Mesendoderm (in vitro differentiated cells): ENCODE measurements around the gene ELOF1.

ENCODE experiments used
- DNase-seq: peaks from one replicate; pipeline ENCODE4 v3.0.0; 2013
- H2AK5ac ChIP-seq: 2 replicates; pipeline ENCODE4 v1.6.1; 2013; ENCODE audit warnings: low read length, inconsistent platforms
- H2BK120ac ChIP-seq: 2 replicates; pipeline ENCODE4 v1.6.1; 2013; ENCODE audit warnings: low read depth, mild to moderate bottlenecking, low read length, moderate library complexity, mixed read lengths
- H2BK15ac ChIP-seq: replicated peaks from 2 replicates; pipeline ENCODE4 v1.6.1; 2013; ENCODE audit warnings: low read depth, mild to moderate bottlenecking, moderate library complexity
- H2BK5ac ChIP-seq: 2 replicates; pipeline ENCODE4 v1.6.1; 2013; ENCODE audit warnings: low read length, inconsistent platforms
- H3K18ac ChIP-seq: 2 replicates; pipeline ENCODE4 v1.6.1; 2013; ENCODE audit warnings: mild to moderate bottlenecking, low read length, mixed read lengths
- H3K23ac ChIP-seq: one replicate; pipeline ENCODE4 v1.6.1; 2013; ENCODE audit warnings: low read length
- H3K27ac ChIP-seq: 2 replicates; pipeline ENCODE4 v1.5.1; 2013; ENCODE audit warnings: low read depth, mild to moderate bottlenecking, inconsistent platforms, low read length, moderate library complexity
- H3K27me3 ChIP-seq: 2 replicates; pipeline ENCODE4 v1.6.1; 2013; ENCODE audit warnings: low read length, control low read depth, mild to moderate bottlenecking, inconsistent platforms; ENCODE audit not compliant: insufficient read depth, poor library complexity
- H3K36me3 ChIP-seq: 2 replicates; pipeline ENCODE4 v1.6.1; 2013; ENCODE audit warnings: low read length, inconsistent platforms; ENCODE audit not compliant: control insufficient read depth, insufficient read depth
- H3K4ac ChIP-seq: one replicate; pipeline ENCODE4 v1.6.1; 2013; ENCODE audit warnings: low read depth, mild to moderate bottlenecking, low read length, moderate library complexity
- H3K4me1 ChIP-seq: 2 replicates; pipeline ENCODE4 v1.6.1; 2013; ENCODE audit warnings: low read depth, low read length, inconsistent platforms; ENCODE audit not compliant: control insufficient read depth
- H3K4me2 ChIP-seq: 2 replicates; pipeline ENCODE4 v1.6.1; 2013; ENCODE audit warnings: low read length
- H3K4me3 ChIP-seq: 2 replicates; pipeline ENCODE4 v1.5.1; 2013; ENCODE audit warnings: mild to moderate bottlenecking, low read length
- H3K56ac ChIP-seq: one replicate; pipeline ENCODE4 v1.6.1; 2013; ENCODE audit warnings: low read length
- H3K79me1 ChIP-seq: 2 replicates; pipeline ENCODE4 v1.6.1; 2013; ENCODE audit warnings: low read length, inconsistent platforms
- H3K79me2 ChIP-seq: 2 replicates; pipeline ENCODE4 v1.6.1; 2013; ENCODE audit warnings: mild to moderate bottlenecking, low read length; ENCODE audit not compliant: control insufficient read depth, insufficient read depth
- H3K9ac ChIP-seq: 2 replicates; pipeline ENCODE4 v1.6.1; 2013; ENCODE audit warnings: low read length, inconsistent platforms
- H4K5ac ChIP-seq: one replicate; pipeline ENCODE4 v1.6.1; 2013; ENCODE audit warnings: low read length
- H4K8ac ChIP-seq: one replicate; pipeline ENCODE4 v1.6.1; 2013; ENCODE audit warnings: low read depth, mild to moderate bottlenecking, control low read depth, low read length, moderate library complexity
- WGBS: extraction: QIAGEN DNeasy Blood & Tissue Kit; methylation state at CpG from one replicate; pipeline ENCODE4 v1.1.7; 2013; ENCODE audit warnings: low lambda C conversion rate, missing lambda C conversion rate; ENCODE audit not compliant: insufficient coverage; ENCODE audit errors: extremely low coverage; 5-methylcytosine and 5-hydroxymethylcytosine counted together

The ELOF1 gene

GRCh38 chr19:11549386-11549953 lies 9.6 kb downstream of the ELOF1 start:
- no peak overlapping the region for H4K8ac ChIP-seq
- H3K36me3 ChIP-seq: no peaks in the 10 kb centered on the region
- no peak overlapping the region for H2AK5ac ChIP-seq
- no peaks in the 10 kb centered on the region for H3K79me2 ChIP-seq
- no peak overlapping the region for H3K9ac ChIP-seq
- no peak overlapping the region for H3K18ac ChIP-seq
- DNase-seq: no peak
- no peak overlapping the region for H3K4me3 ChIP-seq
- no peaks in the 10 kb centered on the region for H3K4me1 ChIP-seq
- H3K79me1 ChIP-seq: no peaks in the 10 kb centered on the region
- no peak overlapping the region for H4K5ac ChIP-seq
- no peak overlapping the region for H3K56ac ChIP-seq
- WGBS: no CpG with 5 or more reads among the region's 24 CpGs
- no peak overlapping the region for H3K4ac ChIP-seq
- no peak overlapping the region for H2BK5ac ChIP-seq
- no peak overlapping the region for H3K4me2 ChIP-seq
- no peak overlapping the region for H2BK15ac ChIP-seq
- H3K27ac ChIP-seq: no peak overlapping the region
- H3K27me3 ChIP-seq: no peaks in the 10 kb centered on the region
- H3K23ac ChIP-seq: no peak overlapping the region
- H2BK120ac ChIP-seq: no peak overlapping the region

GRCh38 chr19:11547929-11548700 lies 10.9 kb downstream of the ELOF1 start:
- Histone ChIP-seq H3K79me2 (no peaks in the 10 kb centered on the region), H3K23ac (no peak overlapping the region), H3K4me1 (no peaks in the 10 kb centered on the region), H2BK15ac (no peak overlapping the region), H3K4me3 (no peak overlapping the region), H3K18ac (no peak overlapping the region), H2BK5ac (no peak overlapping the region), H4K5ac (no peak overlapping the region), H3K4me2 (no peak overlapping the region), H2AK5ac (no peak overlapping the region), H3K56ac (no peak overlapping the region), H2BK120ac (no peak overlapping the region), H3K79me1 (no peaks in the 10 kb centered on the region), H3K4ac (no peak overlapping the region), H3K36me3 (no peaks in the 10 kb centered on the region), H4K8ac (no peak overlapping the region), H3K9ac (no peak overlapping the region), H3K27me3 (no peaks in the 10 kb centered on the region), H3K27ac (no peak overlapping the region)
- no peak for DNase-seq
- WGBS: no CpG with 5 or more reads among the region's 14 CpGs

DNA sequence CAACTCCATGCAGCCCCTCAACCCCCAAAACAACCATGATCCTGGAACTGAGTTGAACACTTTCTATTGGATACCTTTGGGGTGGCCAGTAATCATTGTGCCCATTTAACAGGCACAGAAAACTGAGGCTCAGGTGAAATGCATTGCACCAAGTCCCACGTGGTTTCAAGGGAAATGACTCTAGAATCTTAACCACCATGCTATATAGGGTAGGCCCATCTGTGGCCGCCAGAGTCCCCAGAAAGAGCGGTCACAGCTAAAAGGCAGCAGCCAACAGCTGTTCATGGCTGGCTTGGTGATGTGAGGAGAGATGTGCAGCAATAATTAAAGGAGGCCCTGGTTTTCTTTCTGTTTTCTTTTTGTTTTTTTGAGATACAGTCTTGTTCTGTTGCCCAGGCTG lies 17.8 kb downstream of the ELOF1 start:
- Histone ChIP-seq H3K56ac (no peak overlapping the region), H3K79me2 (no peaks in the 10 kb centered on the region), H3K9ac (no peak overlapping the region), H3K79me1 (peaks cover 1% of the 10 kb centered on the region), H3K4me2 (no peak overlapping the region), H3K27me3 (no peaks in the 10 kb centered on the region), H3K4ac (no peak overlapping the region), H3K36me3 (no peaks in the 10 kb centered on the region), H2BK15ac (no peak overlapping the region), H3K4me3 (no peak overlapping the region), H2BK5ac (no peak overlapping the region), H3K27ac (no peak overlapping the region), H4K5ac (no peak overlapping the region), H3K18ac (no peak overlapping the region), H2BK120ac (no peak overlapping the region), H2AK5ac (no peak overlapping the region), H3K23ac (peak overlapping the region; percentile 6), H4K8ac (no peak overlapping the region), H3K4me1 (peaks cover 9% of the 10 kb centered on the region)
- WGBS: no CpG with 5 or more reads among the region's 3 CpGs
- no peak for DNase-seq

GRCh38 chr19:11540645-11541044 lies 18.4 kb downstream of the ELOF1 start:
- H3K79me1 ChIP-seq: peaks cover 1% of the 10 kb centered on the region
- no peak overlapping the region for H3K23ac ChIP-seq

DNA sequence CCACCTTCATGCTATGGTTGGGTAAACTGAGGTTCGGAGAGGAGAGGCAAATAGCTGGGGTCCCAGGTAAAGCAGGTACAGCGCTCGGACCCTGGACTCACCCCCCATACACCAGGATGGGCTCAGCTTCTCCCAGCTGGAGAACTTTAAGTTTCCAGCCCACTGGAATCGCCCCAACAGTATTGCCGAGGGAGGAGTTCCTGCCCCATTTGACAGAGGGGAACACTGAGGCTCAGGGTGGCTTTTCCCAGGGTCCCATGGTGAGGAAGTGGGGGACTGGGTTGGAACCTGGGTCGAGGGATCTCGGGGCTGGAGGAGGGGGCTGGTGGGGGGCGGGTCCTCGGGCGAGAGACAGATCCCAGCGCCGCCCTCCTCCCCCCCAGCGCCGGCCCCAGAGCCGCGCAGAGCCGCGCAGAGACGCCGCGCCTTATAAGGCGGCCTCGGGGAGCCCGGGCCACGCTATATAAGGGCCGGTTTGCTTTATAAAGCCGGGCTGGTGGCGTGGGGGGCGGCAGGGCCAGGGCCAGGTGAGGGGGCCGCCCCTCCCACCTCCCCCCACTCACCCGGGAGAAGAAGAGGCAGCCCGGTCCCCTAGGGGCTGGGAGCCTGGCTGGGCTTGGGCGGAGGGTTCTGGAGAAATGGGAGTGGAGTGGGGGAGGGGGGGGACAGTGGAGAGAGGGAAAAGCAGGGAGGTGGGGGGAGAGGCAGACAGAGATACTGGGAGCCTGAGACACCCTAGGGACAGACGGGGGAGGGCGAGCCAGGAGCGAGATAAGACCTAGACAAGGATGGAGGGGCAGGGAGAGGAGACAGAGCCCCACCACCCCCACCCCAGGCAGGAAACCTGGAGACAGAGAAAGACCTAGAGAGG lies 19.3 kb downstream of the ELOF1 start:
- DNase-seq: peak; percentile 89
- peak overlapping the region; percentile 88 for H3K56ac ChIP-seq
- no peak overlapping the region for H2BK120ac ChIP-seq
- no peak overlapping the region for H3K23ac ChIP-seq
- peak overlapping the region; percentile 78 for H3K9ac ChIP-seq
- H4K8ac ChIP-seq: peak overlapping the region; percentile 97
- H3K79me1 ChIP-seq: peaks cover 1% of the 10 kb centered on the region
- H2BK15ac ChIP-seq: no peak overlapping the region
- peaks cover 9% of the 10 kb centered on the region for H3K4me1 ChIP-seq
- peak overlapping the region; percentile 40 for H3K4me3 ChIP-seq
- H2BK5ac ChIP-seq: peak overlapping the region; percentile 21
- peak overlapping the region; percentile 77 for H3K4ac ChIP-seq
- no peaks in the 10 kb centered on the region for H3K36me3 ChIP-seq
- H4K5ac ChIP-seq: no peak overlapping the region
- H2AK5ac ChIP-seq: peak overlapping the region; percentile 73
- H3K4me2 ChIP-seq: peak overlapping the region; percentile 71
- no peaks in the 10 kb centered on the region for H3K79me2 ChIP-seq
- WGBS: no CpG with 5 or more reads among the region's 36 CpGs
- peak overlapping the region; percentile 8 for H3K27ac ChIP-seq
- H3K18ac ChIP-seq: peak overlapping the region; percentile 73
- H3K27me3 ChIP-seq: no peaks in the 10 kb centered on the region

More at GRCh38 chr19:11540645-11541044, 18.4 kb downstream of the ELOF1 start:
- peak overlapping the region; percentile 3 for H2BK120ac ChIP-seq
- peak overlapping the region; percentile 75 for H3K56ac ChIP-seq
- no peak overlapping the region for H3K27ac ChIP-seq
- H2AK5ac ChIP-seq: peak overlapping the region; percentile 56
- no peak overlapping the region for H3K4me2 ChIP-seq
- H3K4ac ChIP-seq: peak overlapping the region; percentile 77
- no peak overlapping the region for H2BK15ac ChIP-seq
- no peak overlapping the region for H4K5ac ChIP-seq
- no peaks in the 10 kb centered on the region for H3K27me3 ChIP-seq
- H3K18ac ChIP-seq: peak overlapping the region; percentile 73
- no peaks in the 10 kb centered on the region for H3K36me3 ChIP-seq
- peaks cover 9% of the 10 kb centered on the region for H3K4me1 ChIP-seq
- no peak overlapping the region for H2BK5ac ChIP-seq
- DNase-seq: no peak
- H3K9ac ChIP-seq: peak overlapping the region; percentile 69
- H4K8ac ChIP-seq: peak overlapping the region; percentile 77
- no peak overlapping the region for H3K4me3 ChIP-seq
- no CpG with 5 or more reads among the region's 5 CpGs for WGBS
- H3K79me2 ChIP-seq: no peaks in the 10 kb centered on the region
